MM.1S (cell line): ENCODE data around the gene ZNF592.

Experiments
- DNase-seq: peaks from one replicate; pipeline ENCODE4 v3.0.0-alpha.2; 2015
- H2AFZ ChIP-seq: fragments of 300-600 bp; sonication (generic); 2 replicates; pipeline ENCODE4 v1.6.0; 2016; ENCODE audit warnings: antibody characterized with exemption, low read length
- H3F3A ChIP-seq: fragments of 300-600 bp; sonication (generic); 2 replicates; pipeline ENCODE4 v1.6.1; 2016; ENCODE audit warnings: mild to moderate bottlenecking, antibody characterized with exemption, low read length, moderate library complexity, mixed read lengths; ENCODE audit not compliant: insufficient read depth
- H3K27ac ChIP-seq: fragments of 300-600 bp; sonication (generic); 2 replicates; pipeline ENCODE4 v1.5.1; 2016; ENCODE audit warnings: mild to moderate bottlenecking, low read length
- H3K27me3 ChIP-seq: fragments of 300-600 bp; sonication (generic); replicated peaks from 2 replicates; pipeline ENCODE4 v1.6.0; 2016; ENCODE audit warnings: low read length; ENCODE audit not compliant: insufficient read depth
- H3K36me3 ChIP-seq: fragments of 300-600 bp; sonication (generic); replicated peaks from 2 replicates; pipeline ENCODE4 v1.6.1; 2016; ENCODE audit warnings: mild to moderate bottlenecking, low read length, mixed read lengths; ENCODE audit not compliant: insufficient read depth
- H3K4me1 ChIP-seq: fragments of 300-600 bp; sonication (generic); 2 replicates; pipeline ENCODE4 v1.6.1; 2016; ENCODE audit warnings: low read length, mixed read lengths
- H3K4me2 ChIP-seq: fragments of 300-600 bp; sonication (generic); 2 replicates; pipeline ENCODE4 v1.6.0; 2016; ENCODE audit warnings: low read depth, low read length
- H3K4me3 ChIP-seq: fragments of 300-600 bp; sonication (generic); 2 replicates; pipeline ENCODE4 v1.5.1; 2016; ENCODE audit warnings: low read length, mixed read lengths
- H3K79me2 ChIP-seq: fragments of 300-600 bp; sonication (generic); 2 replicates; pipeline ENCODE4 v1.6.1; 2016; ENCODE audit warnings: mixed run types, low read length, mixed read lengths
- H3K9ac ChIP-seq: fragments of 300-600 bp; sonication (generic); 2 replicates; pipeline ENCODE4 v1.6.1; 2016; ENCODE audit warnings: low read length, mixed read lengths
- H3K9me2 ChIP-seq: fragments of 300-600 bp; sonication (generic); replicated peaks from 2 replicates; pipeline ENCODE4 v1.6.1; 2016; ENCODE audit warnings: mild to moderate bottlenecking, low read length, mixed read lengths; ENCODE audit not compliant: insufficient read depth
- H3K9me3 ChIP-seq: fragments of 300-600 bp; sonication (generic); replicated peaks from 2 replicates; pipeline ENCODE4 v1.6.1; 2016; ENCODE audit warnings: mild to moderate bottlenecking, low read length, mixed read lengths; ENCODE audit not compliant: insufficient read depth
- H4K20me1 ChIP-seq: fragments of 300-600 bp; sonication (generic); 2 replicates; pipeline ENCODE4 v1.6.1; 2016; ENCODE audit warnings: mild to moderate bottlenecking, low read length, moderate library complexity, mixed read lengths; ENCODE audit not compliant: insufficient read depth
- EZH2 ChIP-seq: fragments of 300-600 bp; sonication (generic); optimal IDR thresholded peaks from 2 replicates; pipeline ENCODE3; 2017; ENCODE audit warnings: low read depth, mild to moderate bottlenecking, antibody characterized with exemption, low read length, mixed read lengths
- EZH2phosphoT487 ChIP-seq: fragments of 300-600 bp; sonication (generic); IDR thresholded peaks from 2 replicates; pipeline ENCODE4 v1.6.1; 2018; ENCODE audit warnings: antibody characterized with exemption, low read length
- TF ChIP-seq, protein P1 (sequence below): fragments of 300-600 bp; sonication (generic); IDR thresholded peaks from 2 replicates; pipeline ENCODE4 v1.5.1; 2016; ENCODE audit warnings: antibody characterized with exemption, low read length, mixed read lengths

ZNF592 gene

DNA sequence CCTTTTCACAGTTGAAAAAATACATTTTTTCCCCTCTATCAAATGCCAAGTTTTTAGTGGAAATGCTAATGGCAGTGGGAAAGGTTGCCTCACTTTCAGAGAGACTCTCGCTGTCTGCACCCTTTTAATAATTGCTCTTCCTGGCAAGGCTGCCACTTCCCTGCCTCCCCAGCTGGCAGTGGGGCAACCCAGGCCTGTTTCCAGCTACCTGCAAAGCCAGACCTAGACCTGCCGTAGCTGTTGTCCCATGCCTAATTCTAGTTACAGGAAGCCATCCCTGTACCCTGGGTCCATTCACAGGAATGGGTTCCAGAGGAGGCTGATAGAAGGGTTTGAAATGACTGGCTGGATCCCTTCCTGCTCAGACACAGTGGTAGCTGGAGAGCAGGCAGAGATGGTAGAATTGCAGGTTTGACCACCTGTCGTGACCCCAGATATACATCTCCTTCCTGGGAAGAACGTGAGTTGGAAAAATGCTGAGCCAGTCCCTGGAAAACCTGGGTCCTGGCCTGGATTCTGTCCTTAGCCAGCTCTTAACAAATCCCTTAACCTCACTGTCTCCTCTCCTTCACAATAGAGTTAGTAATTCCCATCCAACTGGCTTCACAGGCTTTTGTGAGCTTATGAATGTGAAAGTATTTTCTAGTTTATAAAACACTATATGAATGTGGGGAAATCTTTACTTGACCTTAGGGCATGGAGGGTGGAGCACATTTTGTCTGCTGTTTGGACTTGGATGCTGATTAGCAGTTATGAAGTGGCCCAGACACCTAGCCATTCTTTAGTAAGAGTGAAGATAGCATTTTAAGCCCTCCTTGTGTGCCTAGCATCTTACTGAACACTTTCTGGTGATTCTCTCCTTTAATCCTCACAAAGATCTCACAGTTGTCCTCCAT lies 55.9 kb downstream of the ZNF592 start:
- Histone ChIP-seq H3K36me3 (no peaks in the 10 kb centered on the region), H3K9me3 (no peaks in the 10 kb centered on the region), H3K9me2 (no peaks in the 10 kb centered on the region), H3K4me1 (no peaks in the 10 kb centered on the region), H3K27me3 (no peaks in the 10 kb centered on the region), H3K4me3 (no peak overlapping the region), H3F3A (no peaks in the 10 kb centered on the region), H2AFZ (no peak overlapping the region), H4K20me1 (no peaks in the 10 kb centered on the region), H3K79me2 (no peaks in the 10 kb centered on the region), H3K27ac (no peak overlapping the region), H3K4me2 (no peak overlapping the region), H3K9ac (no peak overlapping the region)
- no peak for DNase-seq
- TF ChIP-seq EZH2 (no peak), EZH2phosphoT487 (no peak)
- TF ChIP-seq, protein P1, sequence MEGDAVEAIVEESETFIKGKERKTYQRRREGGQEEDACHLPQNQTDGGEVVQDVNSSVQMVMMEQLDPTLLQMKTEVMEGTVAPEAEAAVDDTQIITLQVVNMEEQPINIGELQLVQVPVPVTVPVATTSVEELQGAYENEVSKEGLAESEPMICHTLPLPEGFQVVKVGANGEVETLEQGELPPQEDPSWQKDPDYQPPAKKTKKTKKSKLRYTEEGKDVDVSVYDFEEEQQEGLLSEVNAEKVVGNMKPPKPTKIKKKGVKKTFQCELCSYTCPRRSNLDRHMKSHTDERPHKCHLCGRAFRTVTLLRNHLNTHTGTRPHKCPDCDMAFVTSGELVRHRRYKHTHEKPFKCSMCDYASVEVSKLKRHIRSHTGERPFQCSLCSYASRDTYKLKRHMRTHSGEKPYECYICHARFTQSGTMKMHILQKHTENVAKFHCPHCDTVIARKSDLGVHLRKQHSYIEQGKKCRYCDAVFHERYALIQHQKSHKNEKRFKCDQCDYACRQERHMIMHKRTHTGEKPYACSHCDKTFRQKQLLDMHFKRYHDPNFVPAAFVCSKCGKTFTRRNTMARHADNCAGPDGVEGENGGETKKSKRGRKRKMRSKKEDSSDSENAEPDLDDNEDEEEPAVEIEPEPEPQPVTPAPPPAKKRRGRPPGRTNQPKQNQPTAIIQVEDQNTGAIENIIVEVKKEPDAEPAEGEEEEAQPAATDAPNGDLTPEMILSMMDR = no peak

DNA sequence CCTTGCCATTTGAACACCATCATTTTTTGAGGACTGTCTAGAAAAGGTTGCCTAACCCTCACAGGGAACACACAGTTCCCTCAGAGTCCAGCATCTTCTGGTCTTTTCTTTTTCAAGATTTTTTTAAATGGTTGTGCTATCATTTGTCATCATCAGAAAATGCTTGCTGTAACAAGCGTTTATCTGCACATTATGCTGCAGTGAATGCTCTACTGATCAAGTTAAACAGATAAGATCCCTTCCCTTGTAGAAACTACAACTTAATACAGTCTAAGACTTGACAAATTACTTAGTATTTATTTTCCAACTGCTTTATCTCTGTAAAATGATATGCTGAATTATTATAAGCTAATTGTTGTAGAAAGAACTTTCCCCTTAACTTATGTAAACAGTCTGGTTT lies 56.8 kb downstream of the ZNF592 start:
- Histone ChIP-seq H3K27ac (no peak overlapping the region), H3F3A (no peaks in the 10 kb centered on the region), H3K9ac (no peak overlapping the region), H3K36me3 (no peaks in the 10 kb centered on the region), H3K79me2 (no peaks in the 10 kb centered on the region), H3K9me3 (no peaks in the 10 kb centered on the region), H3K4me1 (no peaks in the 10 kb centered on the region), H2AFZ (no peak overlapping the region), H3K27me3 (no peaks in the 10 kb centered on the region), H3K4me3 (no peak overlapping the region), H3K4me2 (no peak overlapping the region), H3K9me2 (no peaks in the 10 kb centered on the region), H4K20me1 (no peaks in the 10 kb centered on the region)
- DNase-seq = no peak
- TF ChIP-seq EZH2 = no peak
- TF ChIP-seq, protein P1 = no peak
- no peak for TF ChIP-seq EZH2phosphoT487

DNA sequence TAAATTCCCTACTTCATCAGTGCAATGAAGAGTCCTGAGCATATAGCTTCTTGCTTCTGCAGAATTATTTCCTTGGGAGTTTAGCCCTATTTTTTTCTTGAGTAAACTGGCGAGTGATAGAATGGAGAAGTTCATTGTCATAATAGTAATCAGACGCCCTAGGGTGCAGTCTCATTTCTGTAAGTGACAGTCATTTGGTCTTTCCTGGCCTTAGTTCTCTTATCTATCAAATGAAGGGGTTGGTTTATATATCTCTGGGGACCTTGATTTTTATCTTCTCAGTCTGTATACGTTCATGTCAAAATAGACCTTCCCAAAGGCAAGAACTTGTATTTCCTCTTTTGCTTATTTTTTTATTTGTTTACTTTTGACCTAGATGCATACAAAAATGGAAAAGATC lies 58.8 kb downstream of the ZNF592 start:
- Histone ChIP-seq H3K9me3 (no peaks in the 10 kb centered on the region), H3K4me2 (no peak overlapping the region), H3K9me2 (no peaks in the 10 kb centered on the region), H3K79me2 (no peaks in the 10 kb centered on the region), H3K36me3 (no peaks in the 10 kb centered on the region), H2AFZ (no peak overlapping the region), H3K27me3 (no peaks in the 10 kb centered on the region), H3K27ac (no peak overlapping the region), H3K9ac (no peak overlapping the region), H3K4me3 (no peak overlapping the region), H3K4me1 (no peaks in the 10 kb centered on the region), H3F3A (no peaks in the 10 kb centered on the region), H4K20me1 (no peaks in the 10 kb centered on the region)
- DNase-seq = no peak
- TF ChIP-seq EZH2 (no peak), EZH2phosphoT487 (no peak)
- TF ChIP-seq, protein P1 = no peak
